HepG2 (cell line): ENCODE measurements around the gene GK.

ENCODE experiments used
- CTCF ChIP-seq: sonication (generic); formaldehyde crosslinking; IDR thresholded peaks from 2 replicates; pipeline ENCODE4 v1.5.0; 2020; ENCODE audit warnings: mild to moderate bottlenecking, missing genetic modification reagents, moderate library complexity
- HINFP ChIP-seq: sonication (generic); formaldehyde crosslinking; IDR thresholded peaks from 2 replicates; pipeline ENCODE4 v1.4.0; 2020; ENCODE audit warnings: low read depth, mild to moderate bottlenecking, missing genetic modification reagents
- POLR2AphosphoS5 ChIP-seq: IDR thresholded peaks from 2 replicates; pipeline ENCODE4 v1.6.1; 2012; ENCODE audit warnings: low read depth, low read length
- TAF1 ChIP-seq: sonication (generic); formaldehyde crosslinking; IDR thresholded peaks from 2 replicates; pipeline ENCODE4 v1.4.0; 2020; ENCODE audit warnings: missing genetic modification reagents
- ZMYM4 ChIP-seq: sonication (generic); formaldehyde crosslinking; IDR thresholded peaks from 2 replicates; pipeline ENCODE4 v1.8.1; 2023; ENCODE audit warnings: mild to moderate bottlenecking, missing genetic modification reagents
- ZSCAN22 ChIP-seq: sonication (generic); formaldehyde crosslinking; IDR thresholded peaks from 2 replicates; pipeline ENCODE4 v1.4.0; 2020; ENCODE audit warnings: mild to moderate bottlenecking, missing genetic modification reagents

GRCh38 chrX:30654989-30655607 is 1.9 kb downstream of the GK start:
- no peak for TF ChIP-seq TAF1 (CRISPR knock-in tag)
- no peak for TF ChIP-seq ZMYM4 (CRISPR knock-in tag)
- 0 out of 2 replicates have a peak, but pooled peaks have one; percentile 20 for TF ChIP-seq POLR2AphosphoS5
- no peak for TF ChIP-seq CTCF (CRISPR knock-in tag)
- TF ChIP-seq HINFP (CRISPR knock-in tag) = no peak
- TF ChIP-seq ZSCAN22 = no peak
